NOMO-1 treated with dmso at 0.1 percent for 144 hours (cell line): ENCODE data around the gene FAH.

Experiments
- DNase-seq: peaks from one replicate; lab custom pipeline; 2025; ENCODE audit not compliant: unreplicated experiment; lab: John Stamatoyannopoulos, UW

The FAH gene

GRCh38 chr15:80233581-80233980 is 80.8 kb downstream of the FAH start:
- DNase-seq = no peak

- no peak for DNase-seq
Measured at GRCh38 chr15:80234883-80235282, 82.1 kb downstream of the FAH start.
